Heart left ventricle (tissue), 16 donors: ENCODE data around the gene PIP5K1C. TPM values are rescaled to one million over a fixed set of nuclear protein-coding genes. Genes with fewer than 3 reads are reported as not detected.

Source experiments
- ATAC-seq, 4 donors: fragments of 200-7000 bp; cut with Tn5 transposase; one replicate each; pipeline ENCODE4 v1.9.1; 2020 to 2022; ENCODE audit warnings: moderate library complexity in 4 of 4, mild to moderate bottlenecking in 3 of 4, moderate number of reproducible peaks in 1 of 4
- DNase-seq, 5 donors: peaks; one replicate each; pipeline ENCODE4 v3.0.0-alpha.2; 2020
- H3K27ac ChIP-seq, 12 donors: fragments of 200-600 bp; sonication (generic) in 4 of 12; one replicate each; pipeline versions ENCODE4 v1.5.0 to v1.8.0; 2016 to 2022; ENCODE audit warnings: mild to moderate bottlenecking in 2 of 12
- H3K27me3 ChIP-seq, 9 donors: fragments of 200-600 bp; sonication (generic) in 2 of 9; one replicate each; pipeline versions ENCODE4 v1.5.1 to v1.8.0; 2016 to 2022; ENCODE audit warnings: mild to moderate bottlenecking in 3 of 9
- H3K36me3 ChIP-seq, 9 donors: fragments of 200-600 bp; sonication (generic) in 2 of 9; one replicate each; pipeline versions ENCODE4 v1.5.0 to v1.8.0; 2018 to 2022; ENCODE audit warnings: mild to moderate bottlenecking in 2 of 9
- H3K4me1 ChIP-seq, 12 donors: fragments of 200-600 bp; sonication (generic) in 4 of 12; one replicate each; pipeline versions ENCODE4 v1.5.0 to v1.8.0; 2016 to 2022; ENCODE audit warnings: mild to moderate bottlenecking in 3 of 12
- H3K4me3 ChIP-seq, 12 donors: fragments of 200-600 bp; sonication (generic) in 4 of 12; one replicate each; pipeline versions ENCODE4 v1.5.0 to v1.8.0; 2017 to 2022; ENCODE audit warnings: mild to moderate bottlenecking in 9 of 12, moderate library complexity in 4 of 12
- H3K9me3 ChIP-seq, 12 donors: fragments of 200-600 bp; sonication (generic) in 4 of 12; one replicate each; pipeline versions ENCODE4 v1.5.0 to v1.8.0; 2016 to 2022; ENCODE audit warnings: mild to moderate bottlenecking in 1 of 12
- POLR2A ChIP-seq, 2 donors: fragments of 450-650 bp; IDR thresholded peaks; one replicate each; pipeline ENCODE4 v1.6.1; 2017; ENCODE audit warnings: antibody characterized with exemption in 2 of 2, mild to moderate bottlenecking in 2 of 2, moderate library complexity in 2 of 2
- WGBS, 4 donors: extraction: QIAGEN DNeasy Blood & Tissue Kit in 2 of 4; methylation state at CpG; one replicate each; pipeline versions ENCODE4 v1.1.5 to v1.1.7; 2013 to 2018; 5-methylcytosine and 5-hydroxymethylcytosine counted together
- intact Hi-C, 10 donors: fragments of 100-400 bp; cut with DNase I; formaldehyde crosslinking; loops; one replicate each; pipeline versions ENCODE4 v1.11.1 to v1.14.2; 2022
- polyA plus RNA-seq, 2 donors: library from polyadenylated mRNA; stranded (reverse); fragments of 200-250 nt; gene quantifications; one replicate each; pipeline ENCODE4 v1.2.3, GENCODE V29; 2013
- total RNA-seq, 9 donors: library from RNA; depleted of rRNA in 2 of 9; stranded (reverse); fragments of >200 nt in 2 of 9; fragmentation: NEBNext Ultra II Directional in 3 of 9; extraction: Animal tissue kit (Norgen Biotek cat#: 25700) in 3 of 9; gene quantifications; one replicate each; pipeline versions ENCODE4 v1.1.0 to v1.2.4, GENCODE V29; 2016 to 2023
- TF ChIP-seq, protein P1 (sequence below), 12 donors: fragments of 200-600 bp; sonication (generic) in 4 of 12; IDR thresholded peaks; one replicate each; pipeline versions ENCODE4 v1.5.0 to v1.8.0; 2018 to 2022; ENCODE audit warnings: antibody characterized with exemption in 12 of 12, mild to moderate bottlenecking in 5 of 12
- donor health status: ischemic (EF 13 %, LVEDD 7.1; RV severe dilation, severe dysfunction).
- donor health status: healthy with polysubstance abuse.
- donor health status: DM: no; HTN: yes; CAD: no.
- donor health status: DM: no; HTN: no; CAD: no.
- donor health status: ischemic (EF 25% LVEDD 6.9; RV normal size, moderate dysfunction).
- donor health status: ischemic (EF 25% LVEDD 5.7; RV mildly dilated, moderate dysfunction).
- donor health status: healthy.
- donor health status: DM: yes; HTN: yes; CAD: no.
- donor health status: ischemic (EF 35%, LVEDD 5.7; RV mildly dilated, moderate dysfunction).
- donor health status: nonischemic (EF 11% LVEDD 7.7; RV severe dilation, severe dysfunction).
- donor health status: DM: yes; HTN: yes; CAD: no.
- donor health status: PGD.
- donor health status: ischemic (EF 29% LVEDD 5.4; RV normal size, mild dysfunction).
- donor health status: nonischemic (EF 23%, LVEDD 6.1; RV moderate dilation, normal function).

Gene PIP5K1C
- total and polyA plus RNA-seq, 11 donors = 23.9 to 56.6 (median 36.3) TPM

DNA sequence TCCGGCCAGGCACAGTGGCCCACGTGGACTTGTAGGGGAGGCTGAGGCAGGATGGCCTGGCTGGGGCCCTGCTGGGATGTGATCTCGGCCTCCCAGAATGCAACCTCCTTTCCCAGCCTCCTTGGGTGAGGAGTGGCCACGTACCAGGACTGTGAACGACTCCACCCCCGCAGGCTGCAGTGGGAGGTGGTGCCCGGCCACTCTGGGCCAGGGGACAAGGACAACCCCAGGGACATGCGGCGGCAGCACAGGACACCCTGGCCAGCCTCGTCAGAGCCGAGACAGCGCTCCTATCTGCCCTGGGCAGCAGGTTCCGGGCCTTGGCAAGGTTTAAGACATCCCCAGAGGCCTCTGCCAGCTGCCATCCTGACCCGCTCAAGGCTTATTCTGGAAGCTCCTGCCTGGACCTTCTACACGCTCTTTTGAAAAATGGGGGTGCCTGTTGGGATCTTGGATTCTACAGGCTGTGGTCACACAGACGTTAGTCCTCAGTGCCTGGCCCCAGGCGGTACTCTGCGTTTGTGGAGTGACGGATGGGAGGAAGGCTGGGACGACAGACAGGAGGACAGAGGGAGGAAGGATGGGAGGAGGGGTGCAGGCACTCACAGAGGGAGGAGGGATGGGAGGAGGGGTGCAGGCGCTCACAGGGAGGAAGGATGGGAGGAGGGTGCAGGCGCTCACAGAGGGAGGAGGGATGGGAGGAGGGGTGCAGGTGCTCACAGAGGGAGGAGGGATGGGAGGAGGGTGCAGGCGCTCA, 53.8 kb downstream of the PIP5K1C start:
- ATAC-seq = no peak
- WGBS, 4 donors = 89 to 94% (median 90%) methylated on average over 19 to 23 of the region's 23 CpGs
- Histone ChIP-seq H3K9me3 (no peaks in the 10 kb centered on the region), H3K4me1 (peaks cover 0 to 10% (median 0%) of the 10 kb centered on the region in 12 donors), H3K27ac (no peak overlapping the region), H3K4me3 (no peak overlapping the region), H3K27me3 (no peaks in the 10 kb centered on the region), H3K36me3 (peaks cover 0 to 85% (median 62%) of the 10 kb centered on the region in 9 donors)
- no peak for DNase-seq
- TF ChIP-seq, protein P1, sequence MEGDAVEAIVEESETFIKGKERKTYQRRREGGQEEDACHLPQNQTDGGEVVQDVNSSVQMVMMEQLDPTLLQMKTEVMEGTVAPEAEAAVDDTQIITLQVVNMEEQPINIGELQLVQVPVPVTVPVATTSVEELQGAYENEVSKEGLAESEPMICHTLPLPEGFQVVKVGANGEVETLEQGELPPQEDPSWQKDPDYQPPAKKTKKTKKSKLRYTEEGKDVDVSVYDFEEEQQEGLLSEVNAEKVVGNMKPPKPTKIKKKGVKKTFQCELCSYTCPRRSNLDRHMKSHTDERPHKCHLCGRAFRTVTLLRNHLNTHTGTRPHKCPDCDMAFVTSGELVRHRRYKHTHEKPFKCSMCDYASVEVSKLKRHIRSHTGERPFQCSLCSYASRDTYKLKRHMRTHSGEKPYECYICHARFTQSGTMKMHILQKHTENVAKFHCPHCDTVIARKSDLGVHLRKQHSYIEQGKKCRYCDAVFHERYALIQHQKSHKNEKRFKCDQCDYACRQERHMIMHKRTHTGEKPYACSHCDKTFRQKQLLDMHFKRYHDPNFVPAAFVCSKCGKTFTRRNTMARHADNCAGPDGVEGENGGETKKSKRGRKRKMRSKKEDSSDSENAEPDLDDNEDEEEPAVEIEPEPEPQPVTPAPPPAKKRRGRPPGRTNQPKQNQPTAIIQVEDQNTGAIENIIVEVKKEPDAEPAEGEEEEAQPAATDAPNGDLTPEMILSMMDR (IDR thresholded peaks at IDR 0.05) = no peak
- no peak for TF ChIP-seq POLR2A (IDR thresholded peaks at IDR 0.05)
- intact Hi-C loops = no loop called here

DNA sequence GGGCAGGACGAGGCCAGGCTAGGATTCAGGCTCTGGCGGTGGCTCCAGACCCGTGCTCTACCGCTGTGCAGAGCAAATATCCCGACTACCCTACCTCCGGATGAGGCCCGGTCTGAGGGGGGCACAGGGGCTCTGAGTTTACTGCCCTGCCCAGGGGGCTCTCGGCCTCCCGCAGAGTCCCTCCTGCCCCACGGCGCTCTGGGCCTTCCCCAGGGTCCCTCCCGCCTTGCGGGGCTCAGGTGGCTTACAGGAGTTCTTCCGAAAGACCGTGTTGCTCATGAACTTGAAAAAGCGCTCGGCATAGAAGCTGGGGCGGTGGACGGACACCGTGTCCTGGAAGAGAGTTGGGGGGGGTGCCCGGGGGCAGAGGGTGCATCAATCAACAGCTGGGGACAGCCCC, 54.5 kb downstream of the PIP5K1C start:
- TF ChIP-seq POLR2A (IDR thresholded peaks at IDR 0.05) = no peak
- TF ChIP-seq, protein P1 (IDR thresholded peaks at IDR 0.05) = no peak
- 91 to 98% (median 93%) methylated on average over 15 to 21 of the region's 21 CpGs for WGBS, 4 donors
- Histone ChIP-seq H3K27me3 (no peaks in the 10 kb centered on the region), H3K4me1 (peaks cover 0 to 10% (median 0%) of the 10 kb centered on the region in 12 donors), H3K36me3 (peaks cover 0 to 85% (median 62%) of the 10 kb centered on the region in 9 donors), H3K9me3 (no peaks in the 10 kb centered on the region), H3K27ac (no peak overlapping the region), H3K4me3 (no peak overlapping the region)
- DNase-seq (no peak), ATAC-seq (no peak)
- intact Hi-C loops = no loop called here

DNA sequence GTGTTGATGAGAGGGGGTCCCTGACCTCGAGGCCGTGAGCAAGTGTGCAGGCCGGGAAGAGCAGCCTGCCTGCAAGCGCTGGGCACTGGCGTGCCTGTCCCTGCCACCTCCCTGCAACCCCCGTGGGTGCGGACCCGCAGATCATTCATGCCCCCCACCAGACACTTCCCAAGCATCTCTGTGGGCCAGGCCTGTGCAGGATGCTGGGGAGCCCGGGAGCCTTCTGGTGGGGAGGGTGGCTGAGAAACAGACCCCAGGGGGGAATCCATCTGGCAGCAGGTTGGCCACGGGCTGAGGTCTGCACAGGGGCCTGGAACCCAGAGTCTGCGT, 55.2 kb downstream of the PIP5K1C start:
- DNase-seq (no peak), ATAC-seq (no peak)
- no peak for TF ChIP-seq POLR2A (IDR thresholded peaks at IDR 0.05)
- TF ChIP-seq, protein P1 (IDR thresholded peaks at IDR 0.05) = no peak
- peaks cover 0 to 10% (median 0%) of the 10 kb centered on the region in 12 donors for H3K4me1 ChIP-seq
- no peak overlapping the region for H3K27ac ChIP-seq
- H3K27me3 ChIP-seq = no peaks in the 10 kb centered on the region
- no peak overlapping the region for H3K4me3 ChIP-seq
- WGBS, 4 donors = 64 to 78% (median 72%) methylated on average over 9 to 11 of the region's 11 CpGs
- no peaks in the 10 kb centered on the region for H3K9me3 ChIP-seq
- intact Hi-C loops = no loop called here
- peaks cover 0 to 85% (median 64%) of the 10 kb centered on the region in 9 donors for H3K36me3 ChIP-seq

DNA sequence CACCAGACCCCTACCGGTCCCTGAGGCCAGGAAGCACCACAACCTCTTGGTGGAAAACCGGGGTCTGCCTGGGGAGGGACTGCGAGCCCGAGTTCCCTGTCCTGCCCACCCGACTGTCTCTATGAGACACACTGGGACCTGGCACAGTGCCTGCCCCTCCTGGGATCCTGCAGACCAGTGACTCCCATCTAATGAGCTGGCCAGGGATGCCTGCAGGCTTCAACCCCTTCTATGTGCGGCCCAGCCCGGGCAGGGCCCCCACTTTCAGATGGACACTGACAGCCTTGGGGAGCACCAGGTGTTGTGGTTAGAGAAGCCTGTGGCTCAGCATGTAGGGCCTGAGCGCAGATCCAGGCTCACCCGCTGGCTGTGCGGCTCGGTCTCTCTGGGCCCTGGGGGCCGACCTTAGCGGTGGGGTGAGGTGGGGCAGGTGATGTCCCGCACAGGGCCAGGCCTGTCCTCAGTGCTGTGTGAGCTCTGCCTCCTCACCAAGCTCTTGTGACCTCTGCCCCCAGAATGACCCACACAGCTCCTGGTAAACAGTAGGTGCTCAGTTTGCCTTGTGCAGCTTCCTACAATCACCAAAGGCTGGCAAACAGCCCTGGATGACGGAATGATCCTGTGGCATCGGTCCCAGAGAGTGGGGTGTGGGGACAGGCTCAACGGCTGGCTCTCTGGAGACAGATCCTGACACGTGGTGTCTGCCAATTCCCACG, 55.8 kb downstream of the PIP5K1C start:
- Histone ChIP-seq H3K27ac (no peak overlapping the region), H3K4me3 (no peak overlapping the region), H3K4me1 (peaks cover 0 to 10% (median 0%) of the 10 kb centered on the region in 12 donors), H3K36me3 (peaks cover 2 to 87% (median 66%) of the 10 kb centered on the region in 9 donors), H3K9me3 (no peaks in the 10 kb centered on the region), H3K27me3 (no peaks in the 10 kb centered on the region)
- intact Hi-C loops = no loop called here
- 66 to 82% (median 71%) methylated on average over 3 to 19 of the region's 19 CpGs for WGBS, 4 donors
- ATAC-seq (peak in 3 of 4 donors; percentile 9 to 44 (median 41)), DNase-seq (no peak)
- TF ChIP-seq, protein P1 (IDR thresholded peaks at IDR 0.05) = no peak
- TF ChIP-seq POLR2A (IDR thresholded peaks at IDR 0.05) = no peak
